Measurements from ENCODE around the gene PEPD.

The PEPD gene

GRCh38 chr19:33418871-33419787, 102.5 kb downstream of the PEPD start:
- DNase-seq: no peak

- no peak for DNase-seq
Observed at GRCh38 chr19:33418461-33418860, 103.1 kb downstream of the PEPD start.

GRCh38 chr19:33417751-33418150, 103.8 kb downstream of the PEPD start:
- no peak for DNase-seq

GRCh38 chr19:33416307-33417215, 105.0 kb downstream of the PEPD start:
- peak; percentile 65 for DNase-seq

GRCh38 chr19:33414667-33415605, 106.7 kb downstream of the PEPD start:
- DNase-seq: no peak

- DNase-seq: no peak
Observed at GRCh38 chr19:33413868-33414666, 107.5 kb downstream of the PEPD start.

- DNase-seq: no peak
Observed at GRCh38 chr19:33413426-33413725, 108.2 kb downstream of the PEPD start.

GRCh38 chr19:33412601-33413425, 108.8 kb downstream of the PEPD start:
- no peak for DNase-seq

GRCh38 chr19:33411621-33412180, 109.9 kb downstream of the PEPD start:
- no peak for DNase-seq

GRCh38 chr19:33410915-33411401, 110.6 kb downstream of the PEPD start:
- DNase-seq: no peak

- DNase-seq: no peak
Observed at GRCh38 chr19:33409906-33410685, 111.5 kb downstream of the PEPD start.

- no peak for DNase-seq
Observed at GRCh38 chr19:33408538-33409434, 112.8 kb downstream of the PEPD start.

GRCh38 chr19:33408116-33408515, 113.5 kb downstream of the PEPD start:
- DNase-seq: no peak

- no peak for DNase-seq
Observed at GRCh38 chr19:33407716-33408115, 113.9 kb downstream of the PEPD start.

- DNase-seq: no peak
Observed at GRCh38 chr19:33407140-33407551, 114.4 kb downstream of the PEPD start.

- peak; percentile 79 for DNase-seq
Observed at GRCh38 chr19:33406521-33407139, 115.0 kb downstream of the PEPD start.

- no peak for DNase-seq
Observed at GRCh38 chr19:33405553-33406461, 115.8 kb downstream of the PEPD start.
